HT-29 (cell line): ENCODE measurements around the gene PLN. TPM values are rescaled to one million over a fixed set of nuclear protein-coding genes. Genes with fewer than 3 reads are reported as not detected.
A peak's percentile ranks its signal among the peaks of the same experiment; 100 is the strongest.

Source experiments
- DNase-seq: peaks from one replicate; pipeline ENCODE4 v3.0.0-alpha.2; 2015; ENCODE audit warnings: low spot score
- total RNA-seq: library from RNA; depleted of rRNA; stranded (reverse); fragments of >200 nt; shearing (Covaris generic); gene quantifications from 2 replicates; pipeline ENCODE4 v1.2.3, GENCODE V29; 2014

Gene PLN
- total RNA-seq, 1 experiment from 2014 or later, result not detected

GRCh38 chr6:118537574-118537973 is 10.5 kb upstream of the PLN start:
- no peak for DNase-seq

- DNase-seq, result no peak
These were observed 5.7 kb upstream of the PLN start for GRCh38 chr6:118542184-118542952.

- DNase-seq, result no peak
These were observed 4.0 kb upstream of the PLN start for GRCh38 chr6:118544105-118544504.

- DNase-seq, result no peak
These were observed 1.8 kb upstream of the PLN start for GRCh38 chr6:118546164-118546879.

GRCh38 chr6:118546880-118547218 is 1.2 kb upstream of the PLN start:
- DNase-seq, result no peak

- DNase-seq, result no peak
These were observed 517 bp downstream of the PLN start for GRCh38 chr6:118548613-118549012.

GRCh38 chr6:118551063-118552053 is 3.3 kb downstream of the PLN start:
- peak; percentile 37 for DNase-seq

GRCh38 chr6:118553132-118553531 is 5.0 kb downstream of the PLN start:
- DNase-seq, result no peak

- DNase-seq, result no peak
These were observed 6.6 kb downstream of the PLN start for GRCh38 chr6:118554698-118555097.

- DNase-seq, result no peak
These were observed 10.5 kb downstream of the PLN start for GRCh38 chr6:118558464-118559217.

GRCh38 chr6:118559659-118560058 is 11.6 kb downstream of the PLN start:
- DNase-seq, result no peak

GRCh38 chr6:118562248-118562647 is 14.2 kb downstream of the PLN start:
- no peak for DNase-seq

GRCh38 chr6:118562959-118563358 is 14.9 kb downstream of the PLN start:
- DNase-seq, result no peak

GRCh38 chr6:118565311-118565960 is 17.3 kb downstream of the PLN start:
- peak; percentile 65 for DNase-seq

- DNase-seq, result no peak
These were observed 19.9 kb downstream of the PLN start for GRCh38 chr6:118567974-118568373.

GRCh38 chr6:118569498-118569897 is 21.4 kb downstream of the PLN start:
- DNase-seq, result no peak

GRCh38 chr6:118571121-118571520 is 23.0 kb downstream of the PLN start:
- no peak for DNase-seq

GRCh38 chr6:118574051-118574865 is 26.2 kb downstream of the PLN start:
- no peak for DNase-seq

GRCh38 chr6:118577972-118578371 is 29.9 kb downstream of the PLN start:
- no peak for DNase-seq

- DNase-seq, result no peak
These were observed 30.5 kb downstream of the PLN start for GRCh38 chr6:118578617-118579016.
